Loucy (cell line): ENCODE data around the gene IGSF11.

Experiments used
- EZH2phosphoT487 ChIP-seq: fragments of 200-600 bp; IDR thresholded peaks from 2 replicates; pipeline ENCODE4 v1.6.1; 2018; ENCODE audit warnings: antibody characterized with exemption, mild to moderate bottlenecking, moderate library complexity, borderline replicate concordance
- TF ChIP-seq, protein P1 (sequence below): fragments of 200-600 bp; sonication (generic); conservative IDR thresholded peaks from 2 replicates; pipeline ENCODE4 v1.5.1; 2014; ENCODE audit warnings: mild to moderate bottlenecking, antibody characterized with exemption, low read length

DNA sequence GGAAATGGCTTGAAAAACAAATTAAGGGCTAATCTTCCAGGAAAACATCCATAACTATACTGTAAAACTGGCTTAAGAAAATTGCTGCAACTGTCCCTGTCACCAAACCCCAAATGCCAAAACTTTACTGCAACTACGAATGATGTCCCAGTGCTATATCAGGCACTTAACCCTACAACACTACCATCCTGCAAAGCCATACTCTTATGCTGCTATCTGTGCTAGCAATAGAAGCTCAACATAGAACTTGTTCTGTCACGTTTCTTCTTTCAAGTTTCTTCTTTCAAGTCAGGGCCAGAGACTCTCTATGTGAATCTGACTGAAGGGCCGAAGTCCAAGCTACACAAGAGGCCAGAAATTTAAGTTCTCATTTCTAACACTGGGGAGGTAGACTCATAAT is 92.5 kb downstream of the IGSF11 start:
- TF ChIP-seq, protein P1, sequence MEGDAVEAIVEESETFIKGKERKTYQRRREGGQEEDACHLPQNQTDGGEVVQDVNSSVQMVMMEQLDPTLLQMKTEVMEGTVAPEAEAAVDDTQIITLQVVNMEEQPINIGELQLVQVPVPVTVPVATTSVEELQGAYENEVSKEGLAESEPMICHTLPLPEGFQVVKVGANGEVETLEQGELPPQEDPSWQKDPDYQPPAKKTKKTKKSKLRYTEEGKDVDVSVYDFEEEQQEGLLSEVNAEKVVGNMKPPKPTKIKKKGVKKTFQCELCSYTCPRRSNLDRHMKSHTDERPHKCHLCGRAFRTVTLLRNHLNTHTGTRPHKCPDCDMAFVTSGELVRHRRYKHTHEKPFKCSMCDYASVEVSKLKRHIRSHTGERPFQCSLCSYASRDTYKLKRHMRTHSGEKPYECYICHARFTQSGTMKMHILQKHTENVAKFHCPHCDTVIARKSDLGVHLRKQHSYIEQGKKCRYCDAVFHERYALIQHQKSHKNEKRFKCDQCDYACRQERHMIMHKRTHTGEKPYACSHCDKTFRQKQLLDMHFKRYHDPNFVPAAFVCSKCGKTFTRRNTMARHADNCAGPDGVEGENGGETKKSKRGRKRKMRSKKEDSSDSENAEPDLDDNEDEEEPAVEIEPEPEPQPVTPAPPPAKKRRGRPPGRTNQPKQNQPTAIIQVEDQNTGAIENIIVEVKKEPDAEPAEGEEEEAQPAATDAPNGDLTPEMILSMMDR: no peak
- TF ChIP-seq EZH2phosphoT487: no peak
